GM08714 (cell line): Measurements from ENCODE around the gene GAS2.

ENCODE experiments used
- H3K4me3 ChIP-seq: fragments of 200-500 bp; sonication (Bioruptor generic); 2 replicates; pipeline ENCODE4 v1.5.1; 2014; ENCODE audit warnings: mild to moderate bottlenecking, low read length, inconsistent platforms
- ZNF274 ChIP-seq: IDR thresholded peaks from 2 replicates; pipeline ENCODE4 v1.6.1; 2012; ENCODE audit warnings: mild to moderate bottlenecking, low read depth, low read length

GAS2 gene

DNA sequence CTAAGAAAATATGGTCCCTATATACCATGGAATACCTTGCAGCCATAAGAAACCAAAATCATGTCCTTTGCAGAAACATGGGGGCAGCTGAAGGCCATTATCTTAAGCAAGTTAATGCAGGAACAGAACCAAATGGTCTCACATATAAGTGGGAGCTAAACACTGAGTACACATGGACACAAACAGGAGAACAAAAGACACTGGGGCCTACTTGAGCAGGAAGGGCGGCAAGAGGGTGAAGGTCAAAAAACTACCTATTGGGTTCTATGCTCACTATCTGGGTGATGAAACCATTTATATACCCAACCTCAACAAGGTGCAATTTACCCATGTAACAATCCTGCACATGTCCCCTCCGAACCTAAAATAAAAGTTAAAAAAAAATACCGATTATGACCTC, 22.5 kb downstream of the GAS2 start:
- TF ChIP-seq ZNF274, result no peak
- H3K4me3 ChIP-seq, result no peak overlapping the region

GRCh38 chr11:22690257-22690656, 23.8 kb downstream of the GAS2 start:
- no peak overlapping the region for H3K4me3 ChIP-seq
- TF ChIP-seq ZNF274, result no peak

- no peak overlapping the region for H3K4me3 ChIP-seq
- TF ChIP-seq ZNF274, result no peak
Observed at GRCh38 chr11:22690871-22691270, 24.5 kb downstream of the GAS2 start.

DNA sequence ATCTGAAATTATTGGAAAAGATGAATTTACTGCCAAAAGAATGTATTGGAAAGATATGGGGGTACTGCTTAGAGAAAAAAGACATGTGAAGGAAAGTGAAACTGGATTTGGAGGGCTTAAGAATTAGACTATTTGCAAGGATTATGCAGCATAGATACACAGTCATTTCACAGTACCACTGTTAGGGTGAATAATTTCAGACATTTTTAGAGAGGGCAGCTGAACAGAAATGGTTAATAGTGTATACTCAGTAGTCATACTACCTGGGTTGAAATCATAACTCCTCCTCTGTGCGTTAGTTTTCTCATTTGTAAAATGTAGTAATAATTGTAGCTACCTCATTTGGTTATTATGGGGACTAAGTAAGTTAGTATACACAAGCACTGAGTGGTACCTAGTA, 33.0 kb downstream of the GAS2 start:
- no peak for TF ChIP-seq ZNF274
- no peak overlapping the region for H3K4me3 ChIP-seq

- TF ChIP-seq ZNF274, result no peak
- H3K4me3 ChIP-seq, result no peak overlapping the region
Observed at GRCh38 chr11:22702031-22702430, 35.6 kb downstream of the GAS2 start.

GRCh38 chr11:22703040-22703439, 36.6 kb downstream of the GAS2 start:
- TF ChIP-seq ZNF274, result no peak
- H3K4me3 ChIP-seq, result no peak overlapping the region; the same call in 1 of the 2 replicates

- TF ChIP-seq ZNF274, result no peak
- H3K4me3 ChIP-seq, result no peak overlapping the region
Observed at GRCh38 chr11:22703591-22703990, 37.2 kb downstream of the GAS2 start.

DNA sequence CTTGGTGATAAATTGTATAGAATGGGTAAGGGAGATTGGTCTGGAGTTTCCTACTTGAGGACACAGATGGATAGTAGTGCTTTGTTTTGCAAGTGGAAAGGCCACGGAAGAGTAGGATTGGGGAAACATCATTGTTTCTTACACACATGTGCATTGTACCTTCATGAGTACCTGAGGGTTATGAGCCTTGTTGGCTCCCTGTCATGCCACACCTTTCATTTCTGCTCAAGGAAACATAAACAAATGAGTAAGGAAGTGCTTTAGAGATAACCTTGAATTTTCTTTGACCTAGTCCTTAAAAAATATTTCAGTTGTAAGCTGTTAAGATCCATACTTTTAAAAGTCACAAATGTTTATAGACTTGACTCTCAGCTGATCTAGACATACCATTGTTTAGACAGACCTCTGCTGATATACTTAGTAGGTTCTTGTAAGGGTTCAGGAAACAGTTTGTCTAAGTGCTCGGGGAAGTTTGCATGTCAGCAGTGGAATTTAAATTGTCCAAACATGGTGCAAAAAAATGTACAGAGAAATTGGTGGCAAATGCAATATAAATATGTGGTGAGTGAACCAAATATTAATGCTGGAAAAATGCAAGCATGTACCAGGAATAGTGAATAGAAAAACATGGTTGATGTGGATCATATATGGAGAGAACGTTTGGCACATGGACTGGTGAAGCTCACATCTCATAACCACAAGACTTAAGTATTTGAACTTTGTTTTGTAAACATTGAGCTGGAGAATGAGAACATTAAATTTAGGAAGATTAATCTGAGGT, 40.9 kb downstream of the GAS2 start:
- H3K4me3 ChIP-seq, result no peak overlapping the region
- TF ChIP-seq ZNF274, result no peak

- TF ChIP-seq ZNF274, result no peak
- no peak overlapping the region for H3K4me3 ChIP-seq
Observed at GRCh38 chr11:22711071-22711770, 44.8 kb downstream of the GAS2 start.

- no peak for TF ChIP-seq ZNF274
- H3K4me3 ChIP-seq, result no peak overlapping the region
Observed at GRCh38 chr11:22711880-22712279, 45.5 kb downstream of the GAS2 start.

- no peak for TF ChIP-seq ZNF274
- H3K4me3 ChIP-seq, result no peak overlapping the region
Observed at GRCh38 chr11:22713336-22713735, 46.9 kb downstream of the GAS2 start.

GRCh38 chr11:22715971-22716370, 49.6 kb downstream of the GAS2 start:
- TF ChIP-seq ZNF274, result no peak
- no peak overlapping the region for H3K4me3 ChIP-seq

DNA sequence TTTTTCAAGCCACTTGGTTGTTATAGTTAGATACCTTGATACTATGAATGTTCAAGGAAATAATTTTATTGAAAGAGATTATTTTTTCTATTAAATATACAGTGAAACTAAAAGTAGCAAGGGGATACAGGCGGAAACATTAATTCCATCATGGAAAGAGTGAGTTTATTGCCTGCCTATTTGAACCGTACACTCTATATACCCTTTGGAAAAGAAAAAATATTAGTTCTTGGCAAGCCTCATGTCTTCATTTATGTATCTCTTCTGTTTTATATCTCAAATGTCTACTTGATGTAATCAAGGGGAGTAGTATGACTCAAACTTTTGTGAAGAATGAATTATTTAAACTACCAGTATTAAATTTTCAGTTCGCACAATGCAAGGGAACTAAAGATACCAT, 54.0 kb downstream of the GAS2 start:
- TF ChIP-seq ZNF274, result no peak

DNA sequence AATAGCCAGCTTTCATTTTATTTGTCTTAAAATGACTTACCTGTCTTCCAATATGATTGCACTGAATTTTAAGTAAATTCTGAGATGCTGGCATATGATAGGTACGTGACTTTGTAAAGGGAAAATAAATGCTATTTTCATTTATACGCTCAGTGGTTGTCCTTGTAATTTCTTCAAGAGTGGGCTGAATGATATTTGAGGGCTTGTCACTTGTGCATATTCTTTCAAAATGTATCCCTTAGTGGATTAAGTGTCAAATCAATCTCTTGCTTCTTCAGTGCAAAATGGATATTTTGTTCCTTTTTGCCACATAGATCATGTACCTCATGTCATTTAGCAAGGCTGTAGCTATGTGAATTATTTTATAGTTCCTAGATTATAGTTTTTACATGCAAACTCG, 56.9 kb downstream of the GAS2 start:
- no peak overlapping the region for H3K4me3 ChIP-seq
- no peak for TF ChIP-seq ZNF274

More for the DNA sequence above, 54.0 kb downstream of the GAS2 start:
- no peak overlapping the region for H3K4me3 ChIP-seq

GRCh38 chr11:22725079-22725478, 58.7 kb downstream of the GAS2 start:
- no peak overlapping the region for H3K4me3 ChIP-seq
- no peak for TF ChIP-seq ZNF274
